HK-2 (cell line): ENCODE measurements around the gene SCGN.

Experiments
- DNase-seq: peaks from one replicate; pipeline ENCODE4 v3.0.0-alpha.2; 2018; ENCODE audit not compliant: unreplicated experiment

Gene SCGN

GRCh38 chr6:25652007-25652515 lies at the start of gene SCGN:
Gene SCGN, plus strand, starts transcription at chr6:25652215. Its CDS starts 189 bp downstream, at chr6:25652404.
- peak; percentile 72 for DNase-seq

- DNase-seq = no peak
Measured at GRCh38 chr6:25602674-25602982, 49.4 kb upstream of the SCGN start.

- DNase-seq = no peak
Measured at GRCh38 chr6:25603251-25603650, 48.8 kb upstream of the SCGN start.

GRCh38 chr6:25606151-25606550 lies 45.9 kb upstream of the SCGN start:
- DNase-seq = no peak

GRCh38 chr6:25608558-25609174 lies 43.3 kb upstream of the SCGN start:
- no peak for DNase-seq

- no peak for DNase-seq
Measured at GRCh38 chr6:25612666-25613065, 39.3 kb upstream of the SCGN start.

GRCh38 chr6:25613415-25613814 lies 38.6 kb upstream of the SCGN start:
- DNase-seq = no peak

- DNase-seq = no peak
Measured at GRCh38 chr6:25614052-25614451, 38.0 kb upstream of the SCGN start.

GRCh38 chr6:25615471-25615870 lies 36.5 kb upstream of the SCGN start:
- no peak for DNase-seq

- DNase-seq = no peak
Measured at GRCh38 chr6:25617997-25618396, 34.0 kb upstream of the SCGN start.

GRCh38 chr6:25619217-25619616 lies 32.8 kb upstream of the SCGN start:
- no peak for DNase-seq

GRCh38 chr6:25620391-25620790 lies 31.6 kb upstream of the SCGN start:
- no peak for DNase-seq

GRCh38 chr6:25623065-25623464 lies 28.9 kb upstream of the SCGN start:
- no peak for DNase-seq

- DNase-seq = no peak
Measured at GRCh38 chr6:25623879-25624278, 28.1 kb upstream of the SCGN start.

GRCh38 chr6:25627001-25627400 lies 25.0 kb upstream of the SCGN start:
- DNase-seq = no peak

- DNase-seq = no peak
Measured at GRCh38 chr6:25628471-25629197, 23.4 kb upstream of the SCGN start.

- no peak for DNase-seq
Measured at GRCh38 chr6:25629198-25629576, 22.8 kb upstream of the SCGN start.

GRCh38 chr6:25630508-25631278 lies 21.3 kb upstream of the SCGN start:
- no peak for DNase-seq

GRCh38 chr6:25635886-25636317 lies 16.1 kb upstream of the SCGN start:
- DNase-seq = no peak

- DNase-seq = no peak
Measured at GRCh38 chr6:25637211-25637610, 14.8 kb upstream of the SCGN start.

- no peak for DNase-seq
Measured at GRCh38 chr6:25637960-25638434, 14.0 kb upstream of the SCGN start.

- no peak for DNase-seq
Measured at GRCh38 chr6:25639653-25640052, 12.4 kb upstream of the SCGN start.

- DNase-seq = no peak
Measured at GRCh38 chr6:25640446-25640845, 11.6 kb upstream of the SCGN start.
